Measurements from ENCODE around the gene CFAP68. TPM values are rescaled to one million over a fixed set of nuclear protein-coding genes. Genes with fewer than 3 reads are reported as not detected.

The CFAP68 gene
- total RNA-seq, 1 experiment from 2014 or later, result 23.4 TPM

GRCh38 chr11:111908639-111909305 is 29.4 kb downstream of the CFAP68 start:
- Histone ChIP-seq H3K79me2 (ENCODE audit: insufficient read depth, low read length) (no peaks in the 10 kb centered on the region), H3K23me2 (ENCODE audit: insufficient read length, low read depth, low read length, poor library complexity, severe bottlenecking) (no peaks in the 10 kb centered on the region), H3K27me3 (ENCODE audit: insufficient read depth, low read length) (no peaks in the 10 kb centered on the region), H4K5ac (ENCODE audit: insufficient read length, low read depth, low read length) (no peak overlapping the region), H2BK20ac (ENCODE audit: low read depth, low read length, poor library complexity, severe bottlenecking) (no peak overlapping the region), H3K27ac (ENCODE audit: insufficient read length, low read depth, low read length) (no peak overlapping the region), H4K91ac (ENCODE audit: insufficient read length, low read depth, low read length) (no peak overlapping the region), H3K9ac (ENCODE audit: extremely low read depth, insufficient read length, low read length) (no peak overlapping the region), H3K14ac (ENCODE audit: insufficient read depth, low read length) (no peak overlapping the region), H3K23ac (ENCODE audit: insufficient read length, low read depth, low read length) (no peak overlapping the region), H2BK5ac (ENCODE audit: insufficient read length, low read length) (no peak overlapping the region), H3K18ac (ENCODE audit: insufficient read length, low read depth, low read length) (no peak overlapping the region), H2BK15ac (ENCODE audit: low read depth, low read length) (no peak overlapping the region), H2BK12ac (ENCODE audit: insufficient read length, low read depth, low read length) (no peak overlapping the region), H3K4ac (ENCODE audit: low read depth, low read length) (no peak overlapping the region), H4K8ac (replicated peaks; ENCODE audit: insufficient read length, low read depth, low read length) (no peak overlapping the region), H2AK5ac (ENCODE audit: insufficient read length, low read length) (no peak overlapping the region), H3T11ph (ENCODE audit: low read length) (no peak overlapping the region), H3K4me1 (ENCODE audit: insufficient read depth, low read length) (0 out of 2 replicates have a peak, but pooled peaks cover 2% of the 10 kb centered on the region), H4K20me1 (ENCODE audit: control insufficient read depth, insufficient read depth, insufficient read length) (no peaks in the 10 kb centered on the region), H2BK120ac (ENCODE audit: low read depth, low read length, poor library complexity, severe bottlenecking) (no peak overlapping the region), H2AFZ (ENCODE audit: low read length) (no peak overlapping the region), H3K56ac (ENCODE audit: insufficient read length, low read depth, low read length) (no peak overlapping the region), H3K79me1 (ENCODE audit: insufficient read depth, low read depth, low read length, poor library complexity, severe bottlenecking) (no peaks in the 10 kb centered on the region), H3K9me3 (ENCODE audit: control insufficient read depth, low read depth, low read length) (no peaks in the 10 kb centered on the region), H3K4me2 (ENCODE audit: insufficient read depth, insufficient read length, low read length) (no peak overlapping the region)
- no CpG with 5 or more reads among the region's 5 CpGs for WGBS (ENCODE audit: extremely low coverage, insufficient read length, low lambda C conversion rate)
- Mint-ChIP-seq H3K27ac (no peak overlapping the region), H3K4me1 (peaks cover 16 to 30% of the 10 kb centered on the region in 2 experiments), H3K36me3 (ENCODE audit: insufficient read depth in 1 of 3, low read depth in 3 of 3) (no peaks in the 10 kb centered on the region; a peak in 1 of 7 replicates), H3K27me3 (ENCODE audit: low read depth) (no peaks in the 10 kb centered on the region), H3K9me3 (0 out of 5 replicates have a peak, but pooled peaks cover 0 to 2% of the 10 kb centered on the region in 2 experiments), H3K4me3 (no peak overlapping the region)
- no peak for DNase-seq
- TF ChIP-seq CTCF (conservative IDR thresholded peaks at IDR 0.05), result no peak

Measured in H9 (cell line).